ENCODE results near the gene EXOC3L1.
A peak's percentile ranks its signal among the peaks of the same experiment; 100 is the strongest.

EXOC3L1 gene

GRCh38 chr16:67195676-67196075 is 5.7 kb upstream of the EXOC3L1 start:
- DNase-seq = no peak

- no peak for DNase-seq
Measured at GRCh38 chr16:67194260-67194659, 4.3 kb upstream of the EXOC3L1 start.

- no peak for DNase-seq
Measured at GRCh38 chr16:67193536-67193935, 3.6 kb upstream of the EXOC3L1 start.

GRCh38 chr16:67192781-67193361 is 2.9 kb upstream of the EXOC3L1 start:
- no peak for DNase-seq

- DNase-seq = peak; percentile 84
Measured at GRCh38 chr16:67191995-67192681, 2.2 kb upstream of the EXOC3L1 start, which contains the start of gene E2F4. E2F4 (plus strand) TSS chr16:67192155; CDS start chr16:67192228, 73 bp downstream.

- no peak for DNase-seq
Measured at GRCh38 chr16:67191411-67191994, 1.6 kb upstream of the EXOC3L1 start.

GRCh38 chr16:67190448-67191399 is 788 bp upstream of the EXOC3L1 start:
- DNase-seq = no peak

GRCh38 chr16:67188798-67189197 is 1.1 kb downstream of the EXOC3L1 start:
- DNase-seq = no peak

GRCh38 chr16:67188323-67188722 is 1.6 kb downstream of the EXOC3L1 start:
- no peak for DNase-seq

- no peak for DNase-seq
Measured at GRCh38 chr16:67187175-67187890, 2.6 kb downstream of the EXOC3L1 start.

- DNase-seq = no peak
Measured at GRCh38 chr16:67186550-67186950, 3.4 kb downstream of the EXOC3L1 start.

GRCh38 chr16:67185651-67186134 is 4.2 kb downstream of the EXOC3L1 start:
- no peak for DNase-seq

- DNase-seq = peak; percentile 80
Measured at GRCh38 chr16:67184995-67185650, 4.8 kb downstream of the EXOC3L1 start.

- no peak for DNase-seq
Measured at GRCh38 chr16:67184453-67184994, 5.4 kb downstream of the EXOC3L1 start.

- peak; percentile 97 for DNase-seq
Measured at GRCh38 chr16:67183627-67184452, 6.1 kb downstream of the EXOC3L1 start, which contains the start of gene MATCAP1. MATCAP1 (minus strand) TSS chr16:67183963; CDS start chr16:67180610, 3,353 bp downstream.

- DNase-seq = no peak
Measured at GRCh38 chr16:67183284-67183626, 6.7 kb downstream of the EXOC3L1 start.

GRCh38 chr16:67182288-67182687 is 7.6 kb downstream of the EXOC3L1 start:
- DNase-seq = no peak

GRCh38 chr16:67181346-67181745 is 8.6 kb downstream of the EXOC3L1 start:
- DNase-seq = no peak

GRCh38 chr16:67180166-67180565 is 9.8 kb downstream of the EXOC3L1 start:
- no peak for DNase-seq

- no peak for DNase-seq
Measured at GRCh38 chr16:67179421-67180080, 10.4 kb downstream of the EXOC3L1 start.

Measured in CD4-positive, alpha-beta T cell treated with Interferon gamma for 1 hour (primary cell).